ENCODE results near the gene PHF21A. TPM values are rescaled to one million over a fixed set of nuclear protein-coding genes. Genes with fewer than 3 reads are reported as not detected.

The PHF21A gene
- total RNA-seq, 1 donor from 2014 or later, result 69.3 TPM

DNA sequence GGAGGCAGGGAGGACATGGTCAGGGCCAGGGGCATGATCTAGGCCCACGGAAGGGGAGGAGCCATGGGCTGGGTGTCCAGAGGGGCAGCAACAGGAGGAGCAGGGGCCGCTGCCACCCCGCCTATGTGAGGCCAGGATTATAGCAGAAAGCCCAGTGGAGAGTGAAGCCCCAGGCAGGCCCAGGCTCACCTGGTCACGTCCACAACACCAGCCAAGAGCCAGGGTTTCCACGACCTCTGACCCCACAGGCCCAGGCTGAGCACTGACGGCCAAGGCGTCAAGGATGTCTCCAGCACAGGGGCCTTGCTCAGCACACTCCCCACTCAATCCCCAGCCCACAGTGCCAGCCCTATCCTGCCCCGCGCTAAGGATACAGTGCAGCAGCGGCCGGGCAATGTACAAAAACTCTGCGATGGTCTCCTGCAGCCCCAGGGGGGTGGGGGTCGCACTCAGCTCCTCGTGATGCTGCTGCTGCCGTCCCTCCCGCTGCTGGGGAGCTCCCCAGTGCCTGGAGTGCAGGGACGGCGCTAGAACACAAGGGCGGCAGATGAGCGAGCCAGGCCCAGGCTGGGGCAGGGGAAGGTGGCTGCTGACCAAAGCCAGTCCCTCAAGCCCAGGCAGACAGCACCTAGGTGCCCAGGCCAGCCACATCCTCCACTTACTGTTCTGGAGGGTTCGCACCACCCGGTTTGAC is 207.2 kb downstream of the PHF21A start:
- Histone ChIP-seq H3K27me3 (ENCODE audit: insufficient read depth, low read length) (no peaks in the 10 kb centered on the region), H3K36me3 (ENCODE audit: insufficient read depth, low read length) (peaks cover 7% of the 10 kb centered on the region), H3K9ac (ENCODE audit: low read length) (no peak overlapping the region), H2AFZ (ENCODE audit: low read depth, low read length) (no peak overlapping the region), H3K4me3 (ENCODE audit: insufficient read depth, low read depth, low read length) (no peak overlapping the region), H3K27ac (ENCODE audit: low read depth, low read length) (no peak overlapping the region), H3K4me1 (ENCODE audit: insufficient read depth, low read length) (peaks cover 6% of the 10 kb centered on the region), H3K79me2 (ENCODE audit: insufficient read depth, low read length) (peaks cover 24% of the 10 kb centered on the region), H3K9me3 (ENCODE audit: insufficient read depth, low read depth, low read length) (no peaks in the 10 kb centered on the region), H4K20me1 (ENCODE audit: insufficient read depth, low read length) (peaks cover 10% of the 10 kb centered on the region), H3K4me2 (ENCODE audit: low read length) (no peak overlapping the region)
- FAIRE-seq (no peak), DNase-seq (ENCODE audit: low read depth) (no peak)
- Mint-ChIP-seq H3K27ac (ENCODE audit: unreplicated experiment) (no peak overlapping the region), H3K27me3 (ENCODE audit: low read depth, unreplicated experiment) (no peaks in the 10 kb centered on the region), H3K36me3 (ENCODE audit: low read depth, unreplicated experiment) (peaks cover 4% of the 10 kb centered on the region), H3K9me3 (ENCODE audit: unreplicated experiment) (no peaks in the 10 kb centered on the region), H3K4me1 (ENCODE audit: low read depth, unreplicated experiment) (peaks cover 11% of the 10 kb centered on the region), H3K4me3 (ENCODE audit: unreplicated experiment) (no peak overlapping the region)
- TF ChIP-seq, protein P1, sequence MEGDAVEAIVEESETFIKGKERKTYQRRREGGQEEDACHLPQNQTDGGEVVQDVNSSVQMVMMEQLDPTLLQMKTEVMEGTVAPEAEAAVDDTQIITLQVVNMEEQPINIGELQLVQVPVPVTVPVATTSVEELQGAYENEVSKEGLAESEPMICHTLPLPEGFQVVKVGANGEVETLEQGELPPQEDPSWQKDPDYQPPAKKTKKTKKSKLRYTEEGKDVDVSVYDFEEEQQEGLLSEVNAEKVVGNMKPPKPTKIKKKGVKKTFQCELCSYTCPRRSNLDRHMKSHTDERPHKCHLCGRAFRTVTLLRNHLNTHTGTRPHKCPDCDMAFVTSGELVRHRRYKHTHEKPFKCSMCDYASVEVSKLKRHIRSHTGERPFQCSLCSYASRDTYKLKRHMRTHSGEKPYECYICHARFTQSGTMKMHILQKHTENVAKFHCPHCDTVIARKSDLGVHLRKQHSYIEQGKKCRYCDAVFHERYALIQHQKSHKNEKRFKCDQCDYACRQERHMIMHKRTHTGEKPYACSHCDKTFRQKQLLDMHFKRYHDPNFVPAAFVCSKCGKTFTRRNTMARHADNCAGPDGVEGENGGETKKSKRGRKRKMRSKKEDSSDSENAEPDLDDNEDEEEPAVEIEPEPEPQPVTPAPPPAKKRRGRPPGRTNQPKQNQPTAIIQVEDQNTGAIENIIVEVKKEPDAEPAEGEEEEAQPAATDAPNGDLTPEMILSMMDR (IDR thresholded peaks at IDR 0.05; ENCODE audit: insufficient read depth, low read depth, low read length), result no peak
- TF ChIP-seq EZH2 (IDR thresholded peaks at IDR 0.05; ENCODE audit: insufficient read depth, low read length), result no peak

DNA sequence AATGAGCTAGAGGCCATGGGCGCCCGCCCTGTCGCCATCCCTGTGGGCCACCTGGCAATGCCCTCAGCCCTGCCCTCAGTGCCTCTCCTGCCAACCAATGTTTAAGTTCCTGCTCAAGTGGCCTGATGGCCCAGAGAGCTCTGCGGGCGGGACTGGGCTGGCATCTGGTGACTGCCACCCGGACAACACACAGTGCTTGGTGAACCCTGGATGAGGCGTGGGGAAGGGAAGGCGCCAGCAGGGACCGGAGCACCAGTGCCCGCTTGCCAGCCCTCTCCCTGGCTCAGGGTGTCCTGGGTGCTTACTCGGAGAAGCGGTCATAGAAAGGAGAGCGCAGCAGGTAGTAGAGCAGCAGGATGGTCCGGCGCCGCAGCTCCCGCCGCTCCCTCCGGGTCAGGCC is 207.7 kb downstream of the PHF21A start:
- Histone ChIP-seq H3K4me2 (ENCODE audit: low read length) (no peak overlapping the region), H3K9me3 (ENCODE audit: insufficient read depth, low read depth, low read length) (no peaks in the 10 kb centered on the region), H2AFZ (ENCODE audit: low read depth, low read length) (no peak overlapping the region), H3K4me1 (ENCODE audit: insufficient read depth, low read length) (peaks cover 6% of the 10 kb centered on the region), H3K4me3 (ENCODE audit: insufficient read depth, low read depth, low read length) (no peak overlapping the region), H3K27ac (ENCODE audit: low read depth, low read length) (no peak overlapping the region), H3K9ac (ENCODE audit: low read length) (no peak overlapping the region), H3K36me3 (ENCODE audit: insufficient read depth, low read length) (peaks cover 7% of the 10 kb centered on the region), H4K20me1 (ENCODE audit: insufficient read depth, low read length) (peaks cover 16% of the 10 kb centered on the region), H3K79me2 (ENCODE audit: insufficient read depth, low read length) (peaks cover 24% of the 10 kb centered on the region), H3K27me3 (ENCODE audit: insufficient read depth, low read length) (no peaks in the 10 kb centered on the region)
- no peak for TF ChIP-seq EZH2 (IDR thresholded peaks at IDR 0.05; ENCODE audit: insufficient read depth, low read length)
- TF ChIP-seq, protein P1 (IDR thresholded peaks at IDR 0.05; ENCODE audit: insufficient read depth, low read depth, low read length), result no peak
- Mint-ChIP-seq H3K4me1 (ENCODE audit: low read depth, unreplicated experiment) (peaks cover 11% of the 10 kb centered on the region), H3K27me3 (ENCODE audit: low read depth, unreplicated experiment) (no peaks in the 10 kb centered on the region), H3K4me3 (ENCODE audit: unreplicated experiment) (no peak overlapping the region), H3K36me3 (ENCODE audit: low read depth, unreplicated experiment) (peaks cover 4% of the 10 kb centered on the region), H3K9me3 (ENCODE audit: unreplicated experiment) (no peaks in the 10 kb centered on the region), H3K27ac (ENCODE audit: unreplicated experiment) (no peak overlapping the region)
- no peak for FAIRE-seq
- DNase-seq (ENCODE audit: low read depth), result no peak

DNA sequence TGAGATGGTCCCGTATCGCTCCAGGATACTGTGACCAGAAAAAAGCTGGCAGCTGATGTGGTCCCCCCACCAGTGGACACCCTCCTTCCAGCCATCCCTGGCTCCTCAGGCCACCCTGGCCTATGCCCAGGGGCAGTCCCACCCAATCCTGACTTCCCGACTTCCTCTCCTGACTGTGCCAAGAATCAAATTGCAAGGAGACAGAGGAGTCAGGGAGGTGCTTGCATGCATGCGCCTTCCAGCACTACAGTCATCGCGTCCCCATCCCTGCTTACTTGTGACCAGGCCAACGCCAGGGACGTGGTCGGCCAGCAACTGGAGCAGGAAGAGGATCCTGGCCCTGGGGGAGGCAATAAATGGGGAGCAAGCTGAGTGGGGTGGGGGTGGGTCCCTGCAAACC is 210.6 kb downstream of the PHF21A start:
- Mint-ChIP-seq H3K4me1 (ENCODE audit: low read depth, unreplicated experiment) (no peaks in the 10 kb centered on the region), H3K36me3 (ENCODE audit: low read depth, unreplicated experiment) (peaks cover 6% of the 10 kb centered on the region), H3K27me3 (ENCODE audit: low read depth, unreplicated experiment) (no peaks in the 10 kb centered on the region), H3K9me3 (ENCODE audit: unreplicated experiment) (no peaks in the 10 kb centered on the region), H3K4me3 (ENCODE audit: unreplicated experiment) (no peak overlapping the region), H3K27ac (ENCODE audit: unreplicated experiment) (no peak overlapping the region)
- DNase-seq (ENCODE audit: low read depth) (no peak), FAIRE-seq (no peak)
- Histone ChIP-seq H3K36me3 (ENCODE audit: insufficient read depth, low read length) (peaks cover 4% of the 10 kb centered on the region), H3K27ac (ENCODE audit: low read depth, low read length) (no peak overlapping the region), H3K4me1 (ENCODE audit: insufficient read depth, low read length) (no peaks in the 10 kb centered on the region), H2AFZ (ENCODE audit: low read depth, low read length) (no peak overlapping the region), H3K4me2 (ENCODE audit: low read length) (no peak overlapping the region), H3K4me3 (ENCODE audit: insufficient read depth, low read depth, low read length) (no peak overlapping the region), H3K9me3 (ENCODE audit: insufficient read depth, low read depth, low read length) (no peaks in the 10 kb centered on the region), H3K79me2 (ENCODE audit: insufficient read depth, low read length) (peaks cover 4% of the 10 kb centered on the region), H3K27me3 (ENCODE audit: insufficient read depth, low read length) (no peaks in the 10 kb centered on the region), H3K9ac (ENCODE audit: low read length) (no peak overlapping the region), H4K20me1 (ENCODE audit: insufficient read depth, low read length) (peaks cover 8% of the 10 kb centered on the region)
- TF ChIP-seq EZH2 (IDR thresholded peaks at IDR 0.05; ENCODE audit: insufficient read depth, low read length), result no peak

All from astrocyte (in vitro differentiated cells and primary cell).